Skeletal muscle satellite cell (primary cell): ENCODE data around the gene CERS6.
"Not testable (repeated sequence)": the region's sequence is repeated elsewhere in the genome, so short reads cannot be mapped to it uniquely, and the experiment has no call there.

ENCODE experiments used
- H3K27me3 ChIP-seq: 2 replicates; pipeline ENCODE4 v1.7.0; 2013; ENCODE audit warnings: low read length; ENCODE audit not compliant: control insufficient read depth, insufficient read depth
- H3K36me3 ChIP-seq: 2 replicates; pipeline ENCODE4 v1.7.0; 2013; ENCODE audit warnings: mild to moderate bottlenecking, control low read depth, low read length; ENCODE audit not compliant: insufficient read depth
- H3K4me1 ChIP-seq: 2 replicates; pipeline ENCODE4 v1.7.0; 2013; ENCODE audit warnings: low read length; ENCODE audit not compliant: control insufficient read depth, insufficient read depth
- H3K4me2 ChIP-seq: 2 replicates; pipeline ENCODE4 v1.7.0; 2013; ENCODE audit warnings: mild to moderate bottlenecking, low read length
- H3K4me3 ChIP-seq: 2 replicates; pipeline ENCODE4 v1.7.0; 2013; ENCODE audit warnings: low read length
- H3K9ac ChIP-seq: 2 replicates; pipeline ENCODE4 v1.7.0; 2013; ENCODE audit warnings: mild to moderate bottlenecking, low read depth, low read length, moderate library complexity
- H3K9me3 ChIP-seq: replicated peaks from 2 replicates; pipeline ENCODE4 v1.7.0; 2013; ENCODE audit warnings: mild to moderate bottlenecking, control low read depth, low read length

Gene CERS6

DNA sequence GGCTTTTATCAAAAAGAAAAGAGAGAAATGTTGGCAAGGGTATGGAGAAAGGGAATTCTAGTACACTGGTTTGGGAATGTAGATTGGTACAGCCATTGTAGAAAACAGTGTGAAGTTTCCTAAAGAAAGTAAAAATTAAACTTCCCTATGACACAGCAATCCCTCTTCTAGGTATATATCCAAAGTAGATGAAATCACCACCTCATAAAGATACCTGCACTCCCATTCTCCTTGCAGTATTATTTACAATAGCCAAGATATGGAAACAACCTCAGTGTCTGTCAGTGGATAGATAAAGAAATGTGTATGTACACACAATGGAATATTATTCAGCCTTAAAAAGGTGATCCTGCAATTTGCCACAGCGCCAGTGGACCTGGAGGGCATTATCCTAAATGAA, 199.1 kb downstream of the CERS6 start:
- Histone ChIP-seq H3K9me3 (no peaks in the 10 kb centered on the region), H3K4me1 (no peaks in the 10 kb centered on the region), H3K4me2 (no peak overlapping the region), H3K4me3 (no peak overlapping the region), H3K9ac (no peak overlapping the region), H3K27me3 (no peaks in the 10 kb centered on the region), H3K36me3 (no peaks in the 10 kb centered on the region)

DNA sequence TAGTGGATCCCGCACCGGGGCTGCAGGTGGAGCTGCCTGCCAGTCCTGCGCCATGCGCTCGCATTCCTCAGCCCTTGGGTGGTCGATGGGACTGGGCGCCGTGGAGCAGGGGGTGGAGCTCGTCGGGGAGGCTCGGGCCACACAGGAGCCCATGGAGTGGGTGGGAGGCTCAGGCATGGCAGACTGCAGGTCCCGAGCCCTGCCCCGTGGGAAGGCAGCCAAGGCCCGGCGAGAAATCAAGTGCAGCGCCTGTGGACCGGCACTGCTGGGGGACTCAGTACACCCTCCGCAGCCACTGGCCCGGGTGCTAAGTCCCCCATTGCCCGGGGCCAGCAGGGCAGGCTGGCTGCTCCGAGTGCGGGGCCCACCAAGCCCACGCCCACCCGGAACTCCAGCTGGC, 201.3 kb downstream of the CERS6 start:
- H3K9me3 ChIP-seq, H3K27me3 ChIP-seq, H3K4me2 ChIP-seq, H3K4me3 ChIP-seq, H3K4me1 ChIP-seq, H3K36me3 ChIP-seq, H3K9ac ChIP-seq: not testable (repeated sequence)

DNA sequence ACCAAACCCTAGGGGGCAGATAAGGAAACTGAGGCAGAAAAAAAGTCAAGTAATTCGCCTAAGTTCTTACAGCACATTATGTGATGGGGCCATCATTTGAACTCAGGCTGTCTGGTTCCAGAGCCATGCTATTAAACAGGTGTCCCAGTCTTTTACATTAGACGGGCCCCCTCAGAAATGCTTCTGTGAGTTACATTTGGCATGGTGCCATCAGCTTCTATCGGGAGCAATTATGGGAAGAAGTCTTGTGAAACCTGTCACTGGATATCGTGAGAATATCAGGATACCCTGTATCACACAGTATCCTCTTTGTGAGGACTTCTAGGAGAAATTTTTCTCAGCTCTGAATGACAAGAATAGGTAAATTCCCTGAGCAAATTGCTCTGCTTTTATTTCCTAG, 202.6 kb downstream of the CERS6 start:
- H3K4me2 ChIP-seq, result no peak overlapping the region
- no peaks in the 10 kb centered on the region for H3K9me3 ChIP-seq
- no peaks in the 10 kb centered on the region for H3K27me3 ChIP-seq
- H3K4me1 ChIP-seq, result peaks cover under 1% of the 10 kb centered on the region
- H3K36me3 ChIP-seq, result no peaks in the 10 kb centered on the region
- H3K9ac ChIP-seq, result no peak overlapping the region
- H3K4me3 ChIP-seq, result no peak overlapping the region

DNA sequence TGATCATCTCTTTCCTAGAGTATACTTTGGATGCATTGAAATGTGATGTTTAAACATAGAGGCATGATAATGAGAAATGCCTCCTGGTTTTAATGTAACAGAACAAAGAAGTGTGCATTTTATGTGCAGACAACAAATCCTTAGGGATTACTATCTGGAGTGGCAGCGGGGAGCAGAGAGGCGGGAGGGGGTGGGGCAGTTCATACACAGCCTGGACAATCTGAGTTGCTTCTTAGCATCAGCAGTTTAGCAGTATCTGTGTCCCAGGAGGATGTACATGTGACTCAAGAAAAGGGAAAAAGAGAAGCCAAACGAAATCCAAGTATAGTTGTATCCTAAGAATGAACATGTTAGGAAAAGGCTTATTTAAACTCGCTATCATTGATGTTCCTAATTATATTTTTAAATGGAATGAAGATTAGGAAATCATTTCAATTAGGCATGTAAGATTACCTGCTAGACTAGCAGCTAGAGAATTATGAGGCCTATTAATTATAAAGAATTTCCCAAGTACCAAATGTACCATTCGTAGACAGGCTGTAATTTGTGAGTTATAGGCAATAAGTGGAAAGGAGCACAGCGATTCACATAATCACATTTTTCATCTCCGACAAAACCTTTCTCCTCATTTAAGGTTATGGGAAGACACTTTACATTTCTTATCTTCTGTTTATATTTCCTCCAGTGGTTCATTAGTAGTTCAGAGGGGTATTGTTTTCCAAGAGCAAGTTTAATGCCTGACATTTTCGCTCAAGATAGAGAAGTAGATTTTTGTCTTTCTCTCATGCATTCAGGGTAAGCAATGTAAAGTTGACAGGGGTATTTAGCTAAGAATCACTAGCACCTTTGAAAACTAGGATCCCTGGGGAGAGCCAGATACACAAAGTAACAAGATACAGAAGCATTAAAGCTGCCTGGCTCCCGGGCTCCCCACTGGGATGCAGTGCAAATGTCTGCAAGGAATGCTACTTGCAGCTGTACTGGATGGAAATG, 205.1 kb downstream of the CERS6 start:
- H3K9ac ChIP-seq, result no peak overlapping the region
- H3K9me3 ChIP-seq, result no peaks in the 10 kb centered on the region
- no peak overlapping the region for H3K4me3 ChIP-seq
- no peaks in the 10 kb centered on the region for H3K36me3 ChIP-seq
- peaks cover 4% of the 10 kb centered on the region for H3K4me1 ChIP-seq
- H3K27me3 ChIP-seq, result no peaks in the 10 kb centered on the region
- H3K4me2 ChIP-seq, result no peak overlapping the region

DNA sequence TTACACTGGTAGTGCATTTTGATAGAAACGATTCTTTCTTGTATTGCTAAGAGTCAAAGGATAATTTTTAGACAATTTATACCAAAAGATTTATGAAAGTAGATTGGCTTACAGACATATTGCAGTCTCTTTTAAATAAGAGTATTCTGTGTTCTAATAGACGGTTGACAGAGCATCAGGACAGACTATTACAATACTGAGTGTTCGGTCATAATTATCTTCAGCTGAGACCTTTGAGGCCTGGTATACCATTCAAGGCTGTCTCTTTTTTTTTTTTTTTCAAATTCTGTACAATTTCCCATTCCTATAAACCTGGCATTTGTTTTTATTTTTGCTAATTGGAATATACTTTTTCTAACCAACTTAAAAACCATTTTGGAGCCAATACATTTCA, 205.8 kb downstream of the CERS6 start:
- Histone ChIP-seq H3K4me1 (peaks cover 4% of the 10 kb centered on the region), H3K4me2 (no peak overlapping the region), H3K36me3 (no peaks in the 10 kb centered on the region), H3K9ac (no peak overlapping the region), H3K27me3 (no peaks in the 10 kb centered on the region), H3K4me3 (no peak overlapping the region), H3K9me3 (no peaks in the 10 kb centered on the region)

DNA sequence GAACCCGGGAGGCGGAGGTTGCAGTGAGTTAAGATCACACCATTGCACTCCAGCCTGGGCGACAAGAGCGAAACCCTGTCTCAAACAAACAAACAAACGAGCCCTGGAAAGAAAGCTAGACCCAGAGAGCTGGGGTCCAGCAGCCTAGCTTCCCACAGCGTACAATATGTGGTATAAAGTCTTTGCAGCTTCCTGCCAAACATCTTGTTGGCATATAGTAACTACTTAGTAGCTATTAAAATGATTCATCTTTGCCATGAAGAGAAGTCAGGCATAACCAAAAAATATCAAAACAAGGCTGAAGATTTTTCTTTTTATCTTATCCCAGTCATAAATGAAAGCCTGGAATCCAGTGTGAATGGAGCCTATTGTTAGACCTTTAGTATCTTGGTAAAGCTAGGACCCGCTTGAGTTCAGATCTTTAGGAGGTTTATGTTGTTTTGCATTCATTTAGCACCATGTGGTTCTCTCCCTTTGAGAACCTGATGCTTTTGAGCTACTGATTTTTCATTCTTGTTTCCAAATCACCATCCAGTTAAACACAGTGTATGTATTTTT, 206.7 kb downstream of the CERS6 start:
- Histone ChIP-seq H3K9ac (no peak overlapping the region), H3K36me3 (no peaks in the 10 kb centered on the region), H3K9me3 (no peaks in the 10 kb centered on the region), H3K4me2 (no peak overlapping the region), H3K27me3 (no peaks in the 10 kb centered on the region), H3K4me1 (peaks cover 4% of the 10 kb centered on the region), H3K4me3 (no peak overlapping the region)

DNA sequence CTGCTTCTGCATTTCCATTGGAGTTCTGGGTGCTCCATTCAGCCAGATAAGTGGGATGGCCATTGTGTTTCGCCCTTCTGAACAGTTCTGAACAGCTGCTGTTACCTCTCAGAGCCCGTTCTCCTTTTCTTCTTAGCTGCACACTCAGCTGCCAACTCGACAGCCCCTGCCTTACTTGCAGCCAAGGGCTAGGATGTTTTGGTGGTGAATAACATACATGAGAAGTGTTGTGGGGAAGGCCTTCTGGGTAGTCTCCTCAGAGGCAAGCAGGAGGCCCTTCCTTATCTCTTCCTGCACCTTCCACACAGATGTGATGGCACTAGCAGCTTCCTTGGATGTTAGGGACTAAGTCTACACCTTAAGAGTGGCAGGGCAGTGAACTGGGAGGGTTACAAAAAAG, 207.9 kb downstream of the CERS6 start:
- H3K36me3 ChIP-seq, result no peaks in the 10 kb centered on the region
- H3K4me3 ChIP-seq, result no peak overlapping the region
- peaks cover 4% of the 10 kb centered on the region for H3K4me1 ChIP-seq

DNA sequence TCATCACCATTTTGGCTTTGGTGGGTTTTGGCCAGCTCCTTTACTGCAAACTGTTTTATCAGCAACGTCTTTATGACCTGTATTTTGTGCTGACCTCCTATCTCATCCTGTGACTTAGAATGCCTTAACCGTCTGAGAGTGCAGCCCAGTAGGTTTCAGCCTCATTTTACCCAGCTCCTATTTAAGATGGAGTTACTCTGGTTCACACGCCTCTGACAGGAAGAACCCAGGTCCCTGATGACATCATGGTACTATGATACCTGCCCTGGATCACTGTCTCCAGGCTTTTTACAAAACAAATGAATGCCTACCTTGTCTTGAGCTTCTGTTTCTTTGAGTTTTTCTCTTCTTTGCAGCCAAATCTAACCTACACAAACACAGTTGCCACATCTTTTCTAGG, 208.6 kb downstream of the CERS6 start:
- H3K4me3 ChIP-seq, H3K9ac ChIP-seq, H3K27me3 ChIP-seq, H3K36me3 ChIP-seq, H3K9me3 ChIP-seq, H3K4me2 ChIP-seq, H3K4me1 ChIP-seq: not testable (repeated sequence)

More for the DNA sequence above, 207.9 kb downstream of the CERS6 start:
- Histone ChIP-seq H3K4me2 (no peak overlapping the region), H3K9ac (no peak overlapping the region), H3K9me3 (no peaks in the 10 kb centered on the region), H3K27me3 (no peaks in the 10 kb centered on the region)

DNA sequence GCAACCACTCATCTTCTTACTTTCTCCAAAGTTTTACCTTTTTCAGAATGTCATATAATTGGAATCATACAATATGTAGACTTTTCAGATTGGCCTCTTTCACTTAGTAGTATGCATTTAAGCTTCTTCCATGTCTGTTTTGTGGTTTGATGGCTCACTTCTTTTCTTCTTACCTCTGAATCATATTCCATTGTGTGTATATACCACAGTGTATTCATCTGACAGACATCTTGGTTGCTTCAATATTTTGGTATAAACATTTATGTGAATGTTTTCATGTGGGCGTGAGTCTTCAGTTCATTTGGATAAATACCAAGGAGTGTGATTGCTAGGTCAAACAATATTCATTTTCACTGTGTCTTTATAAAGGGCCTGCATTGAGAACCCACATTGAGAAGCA, 210.3 kb downstream of the CERS6 start:
- H3K27me3 ChIP-seq, result no peaks in the 10 kb centered on the region
- H3K4me2 ChIP-seq, result no peak overlapping the region
- no peaks in the 10 kb centered on the region for H3K36me3 ChIP-seq
- H3K9ac ChIP-seq, result no peak overlapping the region
- peaks cover 4% of the 10 kb centered on the region for H3K4me1 ChIP-seq
- H3K9me3 ChIP-seq, result no peaks in the 10 kb centered on the region
- no peak overlapping the region for H3K4me3 ChIP-seq

DNA sequence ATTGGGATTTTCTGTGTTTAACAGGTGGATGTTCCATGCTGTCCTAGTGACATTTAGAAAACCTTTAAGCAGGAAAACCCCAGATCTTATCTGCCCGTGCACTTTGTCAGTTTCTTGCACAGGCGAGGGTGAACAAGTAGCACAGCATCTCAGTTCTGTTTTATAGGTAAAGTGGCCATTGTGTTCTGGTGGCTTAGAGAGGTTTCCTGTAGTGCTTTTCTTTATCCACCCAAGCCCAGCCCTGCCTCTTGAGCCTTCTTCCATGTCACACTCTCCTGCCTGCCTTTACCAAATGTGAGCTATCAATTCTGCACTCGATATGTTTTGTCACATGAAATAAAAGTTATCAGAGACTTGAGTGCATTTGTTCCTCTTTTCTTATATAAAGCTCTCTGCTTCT, 211.1 kb downstream of the CERS6 start:
- Histone ChIP-seq H3K9ac (no peak overlapping the region), H3K27me3 (no peaks in the 10 kb centered on the region), H3K4me2 (no peak overlapping the region), H3K4me3 (no peak overlapping the region), H3K9me3 (no peaks in the 10 kb centered on the region), H3K4me1 (peaks cover 9% of the 10 kb centered on the region), H3K36me3 (no peaks in the 10 kb centered on the region)

DNA sequence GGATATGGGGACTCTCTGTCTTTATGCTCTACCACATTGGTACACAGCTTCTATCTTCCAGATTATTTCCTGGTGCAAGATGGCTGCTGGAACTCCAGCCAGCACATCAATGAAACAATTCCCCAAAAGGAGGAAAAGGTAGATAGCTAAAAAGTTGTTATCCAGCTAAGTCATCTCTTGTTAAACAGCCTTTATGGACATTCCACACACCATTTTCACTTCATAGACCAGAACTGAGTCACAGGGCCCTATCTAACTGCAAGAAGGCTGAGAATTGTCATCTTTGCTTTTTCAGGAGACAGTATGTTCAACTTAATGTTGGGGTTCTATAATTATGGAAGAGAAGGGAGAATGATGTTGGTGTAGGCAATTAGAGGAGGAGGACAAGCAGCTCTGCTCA, 213.1 kb downstream of the CERS6 start:
- Histone ChIP-seq H3K9ac (no peak overlapping the region), H3K4me1 (peaks cover 10% of the 10 kb centered on the region), H3K9me3 (no peaks in the 10 kb centered on the region), H3K36me3 (no peaks in the 10 kb centered on the region), H3K4me2 (no peak overlapping the region), H3K27me3 (no peaks in the 10 kb centered on the region), H3K4me3 (no peak overlapping the region)

DNA sequence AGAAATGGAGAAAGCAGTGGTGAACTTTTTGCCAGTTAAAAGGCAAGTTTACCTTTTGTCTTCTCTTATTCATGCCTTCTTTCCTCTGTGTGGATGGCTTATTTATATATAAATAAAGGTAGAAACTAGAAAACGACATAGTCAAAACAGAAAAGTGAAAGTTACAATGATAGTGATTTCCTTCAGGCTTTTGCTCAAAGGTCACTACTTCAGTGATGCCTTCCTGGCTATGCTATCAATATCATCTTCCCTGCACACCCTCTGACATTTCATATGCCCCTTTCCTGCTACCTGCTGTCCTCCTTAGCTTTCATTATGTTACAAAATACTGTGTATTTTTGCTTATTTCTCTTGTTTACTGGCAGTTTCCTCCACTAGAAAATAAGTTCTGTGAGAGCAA, 214.4 kb downstream of the CERS6 start:
- no peaks in the 10 kb centered on the region for H3K9me3 ChIP-seq
- H3K9ac ChIP-seq, result no peak overlapping the region
- H3K4me3 ChIP-seq, result no peak overlapping the region
- H3K27me3 ChIP-seq, result no peaks in the 10 kb centered on the region
- no peak overlapping the region for H3K4me2 ChIP-seq
- H3K36me3 ChIP-seq, result no peaks in the 10 kb centered on the region
- H3K4me1 ChIP-seq, result peaks cover 10% of the 10 kb centered on the region
